ENCODE measurements around the gene ETNK2.

ETNK2 gene

DNA sequence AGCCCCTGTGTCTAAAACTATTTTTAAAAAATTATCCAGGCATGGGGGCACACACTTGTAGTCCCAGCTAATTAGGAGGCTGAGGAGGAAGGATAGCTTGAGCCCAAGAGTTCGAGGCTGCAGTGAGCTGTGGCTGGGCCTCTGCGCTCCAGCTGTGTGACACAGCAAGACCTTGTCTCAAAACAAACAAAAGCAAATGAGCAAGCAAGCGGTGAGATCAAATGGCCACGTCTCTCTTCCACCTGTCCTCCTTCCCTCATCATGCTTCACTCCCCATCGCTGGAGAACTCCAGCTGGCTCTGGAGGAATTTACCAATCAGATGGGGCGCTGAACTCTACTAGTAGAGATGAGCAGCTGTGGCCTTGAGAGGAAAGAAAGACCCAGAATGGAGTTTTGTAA is 28.3 kb upstream of the ETNK2 start:
- Histone ChIP-seq H4K91ac (ENCODE audit: low read length) (no peak overlapping the region), H3K79me1 (replicated peaks; ENCODE audit: low read length, poor library complexity, severe bottlenecking) (no peaks in the 10 kb centered on the region), H3K27ac (ENCODE audit: low read length, poor library complexity, severe bottlenecking) (no peak overlapping the region), H2AK5ac (ENCODE audit: low read length, severe bottlenecking) (no peak overlapping the region), H3K18ac (ENCODE audit: low read depth in 1 of 2, low read length in 2 of 2) (no peak overlapping the region), H3K4ac (ENCODE audit: low read depth in 1 of 2, low read length in 2 of 2) (no peak overlapping the region), H3K36me3 (ENCODE audit: control insufficient read depth in 1 of 2, insufficient read depth in 2 of 2, low read depth in 1 of 2, low read length in 2 of 2) (no peaks in the 10 kb centered on the region), H2BK12ac (ENCODE audit: low read length in 2 of 2) (no peak overlapping the region), H3K23ac (ENCODE audit: low read length in 2 of 2) (no peak overlapping the region), H3K4me3 (ENCODE audit: insufficient read depth in 1 of 2, low read depth in 1 of 2, low read length in 2 of 2) (no peak overlapping the region), H3K9me3 (ENCODE audit: control insufficient read depth, low read length) (no peaks in the 10 kb centered on the region), H3K4me2 (ENCODE audit: low read length, poor library complexity, severe bottlenecking) (no peak overlapping the region), H4K8ac (ENCODE audit: low read length) (no peak overlapping the region), H2BK120ac (ENCODE audit: low read depth, low read length) (no peak overlapping the region), H3K14ac (ENCODE audit: low read length in 2 of 2) (no peak overlapping the region), H3K27me3 (ENCODE audit: control insufficient read depth in 1 of 2, insufficient read depth in 1 of 2, low read length in 2 of 2) (peaks cover 57 to 73% of the 10 kb centered on the region in 2 experiments), H2BK5ac (ENCODE audit: low read depth, low read length, poor library complexity, severe bottlenecking) (no peak overlapping the region), H2AFZ (ENCODE audit: low read depth, low read length) (no peak overlapping the region), H3K9ac (ENCODE audit: low read length) (no peak overlapping the region), H3K4me1 (ENCODE audit: control insufficient read depth, insufficient read depth, low read depth, low read length) (no peaks in the 10 kb centered on the region), H2BK15ac (ENCODE audit: low read depth, poor library complexity, severe bottlenecking) (no peak overlapping the region)
- no peak for DNase-seq
- WGBS: 76% methylated on average over 4 of the region's 6 CpGs

DNA sequence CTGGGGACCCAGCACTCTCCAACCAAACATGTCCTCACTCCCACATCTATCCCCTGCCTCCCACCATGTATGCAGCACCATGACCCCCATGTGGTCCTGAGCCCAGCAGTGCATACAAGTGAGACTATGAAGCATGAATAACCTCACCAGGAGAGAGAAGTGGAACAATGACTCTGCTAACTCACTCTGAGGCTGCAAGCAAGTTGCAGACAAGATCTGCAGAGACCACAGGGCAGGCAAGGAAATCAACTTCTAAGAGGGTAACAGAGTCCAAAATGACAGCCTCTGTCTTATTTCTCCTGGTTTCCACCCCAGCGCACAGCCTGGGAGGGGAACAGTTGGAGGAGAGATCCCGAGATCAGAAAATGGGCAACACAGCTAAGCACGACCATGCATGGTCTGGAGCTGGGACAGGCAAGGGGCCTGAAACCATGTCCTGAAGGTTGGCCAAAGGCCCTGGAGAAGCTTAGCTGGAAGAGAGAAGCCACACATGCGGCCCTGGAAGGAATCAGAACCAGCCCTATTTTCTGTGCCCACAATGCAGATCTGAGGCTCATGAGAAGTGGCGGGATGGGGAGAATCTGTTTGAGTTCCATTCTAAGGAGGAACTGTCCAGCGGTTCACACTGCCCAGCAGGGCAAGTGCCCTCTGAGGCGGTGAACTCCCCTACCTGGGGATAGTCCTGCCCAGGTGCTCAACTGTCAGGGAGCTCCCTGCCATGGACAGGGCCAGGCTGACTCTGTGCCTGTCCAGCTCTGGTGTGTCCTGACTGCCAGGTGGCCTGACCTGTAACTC is 26.8 kb upstream of the ETNK2 start:
- Histone ChIP-seq H3K4ac (ENCODE audit: low read depth in 1 of 2, low read length in 2 of 2) (no peak overlapping the region), H3K23ac (ENCODE audit: low read length in 2 of 2) (no peak overlapping the region), H2AFZ (ENCODE audit: low read depth, low read length) (no peak overlapping the region), H4K91ac (ENCODE audit: low read length) (no peak overlapping the region), H3K79me1 (replicated peaks; ENCODE audit: low read length, poor library complexity, severe bottlenecking) (no peaks in the 10 kb centered on the region), H3K9ac (ENCODE audit: low read length) (no peak overlapping the region), H3K9me3 (ENCODE audit: control insufficient read depth, low read length) (no peaks in the 10 kb centered on the region), H3K27ac (ENCODE audit: low read length, poor library complexity, severe bottlenecking) (no peak overlapping the region), H3K4me3 (ENCODE audit: insufficient read depth in 1 of 2, low read depth in 1 of 2, low read length in 2 of 2) (no peak overlapping the region), H4K8ac (ENCODE audit: low read length) (no peak overlapping the region), H3K14ac (ENCODE audit: low read length in 2 of 2) (no peak overlapping the region), H2BK15ac (ENCODE audit: low read depth, poor library complexity, severe bottlenecking) (no peak overlapping the region), H3K27me3 (ENCODE audit: control insufficient read depth in 1 of 2, insufficient read depth in 1 of 2, low read length in 2 of 2) (peaks cover 63 to 72% of the 10 kb centered on the region in 2 experiments), H3K18ac (ENCODE audit: low read depth in 1 of 2, low read length in 2 of 2) (no peak overlapping the region), H2BK120ac (ENCODE audit: low read depth, low read length) (no peak overlapping the region), H2BK5ac (ENCODE audit: low read depth, low read length, poor library complexity, severe bottlenecking) (no peak overlapping the region), H3K36me3 (ENCODE audit: control insufficient read depth in 1 of 2, insufficient read depth in 2 of 2, low read depth in 1 of 2, low read length in 2 of 2) (no peaks in the 10 kb centered on the region), H2BK12ac (ENCODE audit: low read length in 2 of 2) (no peak overlapping the region), H2AK5ac (ENCODE audit: low read length, severe bottlenecking) (no peak overlapping the region), H3K4me1 (ENCODE audit: control insufficient read depth, insufficient read depth, low read depth, low read length) (no peaks in the 10 kb centered on the region), H3K4me2 (ENCODE audit: low read length, poor library complexity, severe bottlenecking) (no peak overlapping the region)
- WGBS: 84% methylated on average over 7 of the region's 7 CpGs
- no peak for DNase-seq

DNA sequence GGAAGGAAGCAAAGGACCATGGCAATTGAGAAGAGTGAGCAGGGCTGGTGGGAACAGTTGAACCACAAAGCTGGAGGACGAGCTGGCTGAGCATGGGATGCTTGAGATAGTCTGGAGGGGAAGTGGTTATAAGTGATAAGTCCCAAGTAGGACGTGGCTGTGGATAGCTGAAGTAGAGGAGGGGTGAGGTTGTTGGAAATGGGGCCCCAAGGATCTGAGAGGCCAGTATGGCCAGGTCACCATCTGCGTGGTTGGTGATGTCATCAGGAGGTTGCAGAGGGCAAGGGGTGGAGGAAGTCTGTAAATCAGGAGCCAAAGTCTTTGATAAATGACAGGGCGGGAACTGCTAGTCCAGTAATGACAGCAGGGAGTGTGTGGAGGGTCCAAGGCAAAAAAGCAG is 25.3 kb upstream of the ETNK2 start:
- 44% methylated on average over 4 of the region's 4 CpGs for whole genome bisulfite sequencing
- no peak overlapping the region for H4K8ac ChIP-seq (ENCODE audit: low read length)
- no peak overlapping the region for H3K4me2 ChIP-seq (ENCODE audit: low read length, poor library complexity, severe bottlenecking)
- no peak overlapping the region for H2AFZ ChIP-seq (ENCODE audit: low read depth, low read length)
- no peak overlapping the region for H2AK5ac ChIP-seq (ENCODE audit: low read length, severe bottlenecking)
- no peak overlapping the region for H3K4ac ChIP-seq (ENCODE audit: low read depth in 1 of 2, low read length in 2 of 2)
- no peak overlapping the region for H3K14ac ChIP-seq (ENCODE audit: low read length in 2 of 2)
- no peak overlapping the region for H3K23ac ChIP-seq (ENCODE audit: low read length in 2 of 2)
- H4K91ac ChIP-seq (ENCODE audit: low read length): no peak overlapping the region
- no peak overlapping the region for H3K18ac ChIP-seq (ENCODE audit: low read depth in 1 of 2, low read length in 2 of 2)
- H2BK15ac ChIP-seq (ENCODE audit: low read depth, poor library complexity, severe bottlenecking): no peak overlapping the region
- H3K9me3 ChIP-seq (ENCODE audit: control insufficient read depth, low read length): no peaks in the 10 kb centered on the region
- no peaks in the 10 kb centered on the region for H3K79me1 ChIP-seq (replicated peaks; ENCODE audit: low read length, poor library complexity, severe bottlenecking)
- H3K4me1 ChIP-seq (ENCODE audit: control insufficient read depth, insufficient read depth, low read depth, low read length): no peaks in the 10 kb centered on the region
- no peak overlapping the region for H2BK5ac ChIP-seq (ENCODE audit: low read depth, low read length, poor library complexity, severe bottlenecking)
- H3K36me3 ChIP-seq (ENCODE audit: control insufficient read depth in 1 of 2, insufficient read depth in 2 of 2, low read depth in 1 of 2, low read length in 2 of 2): no peaks in the 10 kb centered on the region
- no peak overlapping the region for H3K4me3 ChIP-seq (ENCODE audit: insufficient read depth in 1 of 2, low read depth in 1 of 2, low read length in 2 of 2)
- no peak overlapping the region for H2BK12ac ChIP-seq (ENCODE audit: low read length in 2 of 2)
- H3K27ac ChIP-seq (ENCODE audit: low read length, poor library complexity, severe bottlenecking): no peak overlapping the region
- peaks cover 63 to 66% of the 10 kb centered on the region in 2 experiments for H3K27me3 ChIP-seq (ENCODE audit: control insufficient read depth in 1 of 2, insufficient read depth in 1 of 2, low read length in 2 of 2)
- no peak for DNase-seq
- H3K9ac ChIP-seq (ENCODE audit: low read length): no peak overlapping the region
- no peak overlapping the region for H2BK120ac ChIP-seq (ENCODE audit: low read depth, low read length)

DNA sequence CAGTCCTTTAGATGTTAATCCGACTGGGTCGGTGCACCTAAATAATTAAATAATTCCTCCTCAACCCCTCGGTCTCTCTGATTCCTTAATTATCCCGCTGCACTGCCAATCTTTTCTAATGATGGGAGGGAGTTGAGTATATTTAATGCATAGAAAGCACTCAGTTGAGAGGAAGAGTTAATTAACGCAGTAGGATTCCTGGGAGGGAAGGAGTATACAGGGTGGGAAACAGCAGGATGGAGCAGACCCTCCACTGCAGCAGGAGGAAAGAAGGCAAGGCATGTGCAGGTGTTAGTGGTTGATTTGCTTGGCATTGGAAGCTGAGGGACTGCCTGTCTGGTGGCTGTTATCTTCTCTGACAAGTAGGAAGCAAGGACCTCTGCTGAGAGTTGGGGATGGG is 24.2 kb upstream of the ETNK2 start:
- H3K4me1 ChIP-seq (ENCODE audit: control insufficient read depth, insufficient read depth, low read depth, low read length): no peaks in the 10 kb centered on the region
- no peak overlapping the region for H2AK5ac ChIP-seq (ENCODE audit: low read length, severe bottlenecking)
- no peak overlapping the region for H2BK15ac ChIP-seq (ENCODE audit: low read depth, poor library complexity, severe bottlenecking)
- H4K91ac ChIP-seq (ENCODE audit: low read length): no peak overlapping the region
- no peak overlapping the region for H3K9ac ChIP-seq (ENCODE audit: low read length)
- H2BK5ac ChIP-seq (ENCODE audit: low read depth, low read length, poor library complexity, severe bottlenecking): no peak overlapping the region
- no peaks in the 10 kb centered on the region for H3K79me1 ChIP-seq (replicated peaks; ENCODE audit: low read length, poor library complexity, severe bottlenecking)
- H3K27ac ChIP-seq (ENCODE audit: low read length, poor library complexity, severe bottlenecking): no peak overlapping the region
- no peak overlapping the region for H4K8ac ChIP-seq (ENCODE audit: low read length)
- no peak overlapping the region for H3K18ac ChIP-seq (ENCODE audit: low read depth in 1 of 2, low read length in 2 of 2)
- no peak overlapping the region for H3K4me2 ChIP-seq (ENCODE audit: low read length, poor library complexity, severe bottlenecking)
- 96% methylated on average over 2 of the region's 5 CpGs for WGBS
- H2BK120ac ChIP-seq (ENCODE audit: low read depth, low read length): no peak overlapping the region
- H3K14ac ChIP-seq (ENCODE audit: low read length in 2 of 2): no peak overlapping the region
- no peak overlapping the region for H2BK12ac ChIP-seq (ENCODE audit: low read length in 2 of 2)
- H3K27me3 ChIP-seq (ENCODE audit: control insufficient read depth in 1 of 2, insufficient read depth in 1 of 2, low read length in 2 of 2): peaks cover 60 to 62% of the 10 kb centered on the region in 2 experiments
- H3K36me3 ChIP-seq (ENCODE audit: control insufficient read depth in 1 of 2, insufficient read depth in 2 of 2, low read depth in 1 of 2, low read length in 2 of 2): no peaks in the 10 kb centered on the region
- no peak overlapping the region for H3K23ac ChIP-seq (ENCODE audit: low read length in 2 of 2)
- no peak overlapping the region for H3K4me3 ChIP-seq (ENCODE audit: insufficient read depth in 1 of 2, low read depth in 1 of 2, low read length in 2 of 2)
- no peak overlapping the region for H2AFZ ChIP-seq (ENCODE audit: low read depth, low read length)
- no peak overlapping the region for H3K4ac ChIP-seq (ENCODE audit: low read depth in 1 of 2, low read length in 2 of 2)
- H3K9me3 ChIP-seq (ENCODE audit: control insufficient read depth, low read length): no peaks in the 10 kb centered on the region
- no peak for DNase-seq
